Large intestine (tissue), 3 donors: ENCODE results near the gene NECTIN1. TPM values are rescaled to one million over a fixed set of nuclear protein-coding genes. Genes with fewer than 3 reads are reported as not detected.

Experiments used
- DNase-seq, 2 donors: peaks; one replicate each; pipeline versions ENCODE4 v3.0.0 to v3.0.0-alpha.2; 2013
- H3K27ac ChIP-seq: one replicate; pipeline ENCODE4 v1.5.1; 2013; ENCODE audit warnings: low read length
- H3K27me3 ChIP-seq: 2 replicates; pipeline ENCODE4 v1.6.1; 2013; ENCODE audit warnings: low read length; ENCODE audit not compliant: control insufficient read depth, insufficient read depth
- H3K36me3 ChIP-seq: 2 replicates; pipeline ENCODE4 v1.6.1; 2013; ENCODE audit warnings: low read length; ENCODE audit not compliant: control insufficient read depth, insufficient read depth
- H3K4me1 ChIP-seq: one replicate; pipeline ENCODE4 v1.6.1; 2013; ENCODE audit warnings: low read length; ENCODE audit not compliant: control insufficient read depth, insufficient read depth
- H3K4me3 ChIP-seq: one replicate; pipeline ENCODE4 v1.5.1; 2013; ENCODE audit warnings: low read length
- H3K9me3 ChIP-seq: one replicate; pipeline ENCODE4 v1.6.1; 2013; ENCODE audit warnings: mild to moderate bottlenecking, low read depth, low read length, moderate library complexity; ENCODE audit not compliant: control insufficient read depth
- WGBS: methylation state at CpG from one replicate; pipeline ENCODE4 v1.1.5; 2013; ENCODE audit warnings: low lambda C conversion rate; ENCODE audit not compliant: insufficient coverage; 5-methylcytosine and 5-hydroxymethylcytosine counted together
- polyA plus RNA-seq: library from polyadenylated mRNA; unstranded; fragments of 120-200 nt; gene quantifications from one replicate; pipeline ENCODE4 v1.2.1, GENCODE V29; 2013

The NECTIN1 gene
- polyA plus RNA-seq, 1 donor, result 35.4 TPM

GRCh38 chr11:119663279-119663678 lies 65.7 kb downstream of the NECTIN1 start:
- no peak for DNase-seq
- Histone ChIP-seq H3K9me3 (peaks cover 8% of the 10 kb centered on the region), H3K36me3 (peaks cover 8% of the 10 kb centered on the region), H3K4me1 (peaks cover 9% of the 10 kb centered on the region), H3K4me3 (no peak overlapping the region), H3K27ac (no peak overlapping the region), H3K27me3 (no peaks in the 10 kb centered on the region)
- WGBS, result no CpG with 5 or more reads among the region's 4 CpGs

DNA sequence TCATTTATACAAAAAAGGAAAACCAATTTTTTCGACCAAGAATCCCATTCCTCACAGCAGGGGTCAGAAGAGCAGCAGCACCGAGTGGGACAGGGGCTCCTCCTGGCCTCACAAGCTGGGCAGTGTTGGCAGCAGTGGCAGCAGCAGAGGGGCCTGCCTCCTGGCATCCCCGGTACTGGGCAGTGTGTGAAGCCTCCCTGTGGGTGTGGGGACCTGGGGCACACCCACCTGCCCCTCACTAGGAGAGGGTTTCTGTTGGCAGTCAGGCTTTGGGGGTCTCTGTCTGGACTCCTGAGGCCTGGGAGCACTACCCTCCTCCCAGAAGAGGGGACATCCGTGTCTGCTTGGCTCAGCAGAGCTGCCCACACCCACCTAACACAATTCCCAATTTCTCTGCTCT lies 67.8 kb downstream of the NECTIN1 start:
- H3K27ac ChIP-seq, result no peak overlapping the region
- H3K4me3 ChIP-seq, result no peak overlapping the region
- no peak for DNase-seq
- peaks cover 9% of the 10 kb centered on the region for H3K4me1 ChIP-seq
- no CpG with 5 or more reads among the region's 4 CpGs for WGBS
- peaks cover 2% of the 10 kb centered on the region for H3K27me3 ChIP-seq
- peaks cover 8% of the 10 kb centered on the region for H3K36me3 ChIP-seq
- peaks cover 8% of the 10 kb centered on the region for H3K9me3 ChIP-seq

DNA sequence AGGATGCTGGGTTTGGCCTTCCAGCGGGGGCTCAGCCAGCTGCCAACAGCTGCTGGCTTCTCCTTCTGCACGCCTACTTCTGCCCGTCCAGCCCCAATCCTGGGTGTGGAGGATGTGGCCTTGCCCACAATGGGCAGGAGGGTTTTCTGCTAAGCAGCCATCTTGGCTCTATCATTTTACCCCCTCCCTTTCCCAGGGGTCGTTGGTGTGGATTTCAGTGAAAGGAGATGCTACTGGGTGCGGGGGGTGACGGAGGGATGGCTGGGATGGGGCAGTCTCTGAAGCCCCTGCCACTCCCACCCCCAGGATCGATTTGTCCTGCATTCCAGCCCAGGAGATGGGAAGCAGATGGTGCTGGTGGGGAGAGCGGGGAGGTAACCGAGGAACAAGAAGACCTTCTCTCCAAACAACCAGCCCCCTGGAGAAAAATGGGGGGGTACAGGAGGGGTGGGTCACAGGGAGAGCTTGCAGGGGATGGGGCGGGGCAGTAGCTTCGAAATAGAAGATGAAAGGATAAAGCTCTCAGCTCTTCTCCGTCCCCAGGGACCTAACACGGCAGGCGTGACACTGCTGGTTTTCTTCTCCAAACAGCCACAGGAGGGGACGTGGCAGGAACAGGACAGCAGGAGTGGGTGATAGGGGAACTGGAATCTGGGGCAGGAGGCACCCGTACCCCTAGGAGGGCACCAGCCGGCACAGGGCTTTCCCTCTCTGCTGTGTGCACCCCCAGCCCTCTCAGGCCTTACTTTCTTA lies 68.9 kb downstream of the NECTIN1 start:
- Histone ChIP-seq H3K36me3 (peaks cover 4% of the 10 kb centered on the region), H3K9me3 (peaks cover 8% of the 10 kb centered on the region), H3K27ac (no peak overlapping the region), H3K4me3 (no peak overlapping the region), H3K4me1 (peaks cover 9% of the 10 kb centered on the region), H3K27me3 (peaks cover 4% of the 10 kb centered on the region)
- no peak for DNase-seq
- WGBS, result no CpG with 5 or more reads among the region's 17 CpGs

DNA sequence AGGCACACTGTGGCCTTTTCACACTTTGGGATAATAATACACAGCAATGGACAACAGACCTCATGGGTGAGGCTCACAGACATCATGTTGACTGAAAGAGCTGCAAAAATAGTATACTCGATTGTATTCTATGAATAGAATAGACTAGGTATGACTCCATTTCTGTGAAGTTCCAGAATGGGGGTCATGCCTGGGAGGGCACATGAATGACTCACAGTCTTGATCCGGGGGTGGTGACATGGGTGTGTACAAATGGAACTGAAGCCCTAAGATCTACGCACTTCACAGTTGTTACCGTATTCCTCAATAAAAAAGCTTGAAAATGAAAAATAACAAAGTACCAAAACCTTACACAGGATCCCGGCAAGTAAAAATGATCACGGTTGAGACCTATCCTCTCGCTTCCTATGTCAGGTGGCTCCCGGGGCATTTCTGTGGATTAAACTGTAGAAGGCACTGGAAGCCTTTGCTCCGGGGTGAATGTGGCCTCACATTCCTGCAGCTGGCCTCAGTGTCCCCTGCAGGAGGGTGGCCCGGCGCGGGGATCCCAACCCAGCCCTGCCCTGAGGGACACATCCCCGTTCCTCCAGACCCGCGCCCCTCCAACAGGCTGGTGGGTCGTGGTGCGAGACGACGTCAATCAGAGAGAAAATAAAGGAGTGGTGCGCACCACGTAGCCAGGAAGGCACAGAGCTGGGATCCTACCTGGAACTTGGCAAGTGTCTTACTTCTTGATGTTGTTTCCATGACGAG lies 75.9 kb downstream of the NECTIN1 start:
- Histone ChIP-seq H3K4me1 (no peaks in the 10 kb centered on the region), H3K4me3 (no peak overlapping the region), H3K27ac (no peak overlapping the region), H3K9me3 (no peaks in the 10 kb centered on the region), H3K36me3 (no peaks in the 10 kb centered on the region), H3K27me3 (peaks cover 6% of the 10 kb centered on the region)
- DNase-seq, result no peak
- no CpG with 5 or more reads among the region's 22 CpGs for WGBS

DNA sequence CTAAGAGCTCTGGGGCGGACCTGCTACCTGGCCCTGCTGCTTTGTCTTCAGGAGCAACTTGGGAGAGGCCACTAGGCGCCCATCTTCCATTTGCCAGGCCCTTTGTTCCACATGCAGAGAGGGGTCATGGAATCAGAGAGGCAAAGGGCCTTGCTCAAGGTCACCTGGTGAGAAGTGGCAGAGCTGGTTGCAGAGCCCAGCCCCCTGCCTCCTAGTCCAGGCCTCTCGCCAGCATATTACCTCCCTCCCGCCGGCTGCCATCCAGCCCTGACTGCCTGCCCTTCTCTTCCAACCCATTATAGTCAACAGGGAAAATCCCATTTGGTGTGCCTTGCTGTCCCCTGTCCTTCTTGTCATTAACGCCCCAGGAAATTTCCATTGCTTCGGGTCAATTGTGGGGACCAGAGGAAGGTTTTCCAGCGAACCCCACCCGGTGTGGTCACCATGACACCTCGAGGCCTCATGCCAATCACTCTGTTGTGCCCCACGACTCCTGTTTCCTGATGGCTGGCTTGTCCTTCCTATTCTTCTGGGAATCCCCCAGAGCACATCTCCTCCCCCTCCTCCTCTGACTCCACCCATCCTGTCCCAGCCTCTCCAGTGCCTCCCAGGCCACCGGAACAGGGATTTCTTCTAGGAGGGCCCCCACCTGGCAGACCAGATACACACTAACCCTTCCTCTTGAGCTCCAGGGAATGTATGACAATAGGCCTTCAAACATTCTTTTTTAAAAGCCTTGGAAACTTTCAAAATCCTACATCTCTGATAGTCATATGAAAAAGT lies 77.0 kb downstream of the NECTIN1 start:
- no peaks in the 10 kb centered on the region for H3K4me1 ChIP-seq
- H3K4me3 ChIP-seq, result no peak overlapping the region
- H3K27me3 ChIP-seq, result peaks cover 6% of the 10 kb centered on the region
- no peaks in the 10 kb centered on the region for H3K36me3 ChIP-seq
- no peaks in the 10 kb centered on the region for H3K9me3 ChIP-seq
- no peak for DNase-seq
- no CpG with 5 or more reads among the region's 12 CpGs for WGBS
- no peak overlapping the region for H3K27ac ChIP-seq

DNA sequence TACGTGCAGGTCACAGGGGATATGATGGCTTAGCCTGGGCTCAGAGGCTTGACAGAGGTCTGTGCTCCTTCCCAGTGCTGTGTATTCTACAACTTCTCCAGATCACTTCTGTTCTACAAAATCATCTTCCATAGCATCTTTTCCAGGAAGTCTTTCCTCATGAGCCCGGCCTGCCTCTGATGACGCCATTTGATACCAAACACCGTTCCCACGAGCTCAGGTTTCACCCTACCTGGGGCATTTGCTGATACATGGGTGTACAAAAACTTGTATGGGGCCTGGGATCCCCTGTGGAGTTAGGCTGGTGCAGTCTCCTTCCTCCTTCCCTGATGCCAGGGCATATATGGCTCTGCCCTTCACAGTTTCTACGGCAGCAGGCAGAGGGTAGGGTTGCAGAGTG lies 78.7 kb downstream of the NECTIN1 start:
- DNase-seq, result no peak
- Histone ChIP-seq H3K4me1 (no peaks in the 10 kb centered on the region), H3K36me3 (no peaks in the 10 kb centered on the region), H3K4me3 (no peak overlapping the region), H3K27ac (no peak overlapping the region), H3K27me3 (peaks cover 2% of the 10 kb centered on the region), H3K9me3 (no peaks in the 10 kb centered on the region)
- WGBS, result no CpG with 5 or more reads among the region's 6 CpGs

DNA sequence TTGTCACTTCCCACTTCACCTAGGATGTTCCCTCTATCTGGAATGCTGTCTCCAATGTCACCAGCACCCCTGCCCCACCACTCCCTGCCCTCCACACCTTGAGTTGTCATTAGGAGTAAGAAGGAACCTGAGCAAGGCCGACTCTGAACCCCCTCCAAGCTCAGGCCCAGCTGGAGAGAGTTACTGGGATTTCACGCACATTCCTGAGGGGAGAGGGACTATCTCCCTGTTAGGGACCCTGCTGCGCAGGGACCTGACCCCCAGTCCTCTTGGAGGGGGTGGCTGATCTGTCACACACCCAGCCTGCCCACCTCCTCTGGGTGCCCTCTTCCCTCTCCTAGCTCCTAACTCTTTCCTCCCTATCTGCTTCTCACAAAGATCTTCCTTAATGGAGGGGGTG lies 81.7 kb downstream of the NECTIN1 start:
- H3K4me3 ChIP-seq, result no peak overlapping the region
- DNase-seq, result no peak
- no peaks in the 10 kb centered on the region for H3K9me3 ChIP-seq
- no peaks in the 10 kb centered on the region for H3K4me1 ChIP-seq
- no peaks in the 10 kb centered on the region for H3K36me3 ChIP-seq
- no CpG with 5 or more reads among the region's 3 CpGs for WGBS
- peaks cover 2% of the 10 kb centered on the region for H3K27me3 ChIP-seq
- no peak overlapping the region for H3K27ac ChIP-seq

GRCh38 chr11:119645018-119645417 lies 84.0 kb downstream of the NECTIN1 start:
- WGBS, result no CpG with 5 or more reads among the region's 5 CpGs
- no peak for DNase-seq
- Histone ChIP-seq H3K4me1 (no peaks in the 10 kb centered on the region), H3K27ac (no peak overlapping the region), H3K4me3 (no peak overlapping the region), H3K9me3 (no peaks in the 10 kb centered on the region), H3K27me3 (no peaks in the 10 kb centered on the region), H3K36me3 (no peaks in the 10 kb centered on the region)

DNA sequence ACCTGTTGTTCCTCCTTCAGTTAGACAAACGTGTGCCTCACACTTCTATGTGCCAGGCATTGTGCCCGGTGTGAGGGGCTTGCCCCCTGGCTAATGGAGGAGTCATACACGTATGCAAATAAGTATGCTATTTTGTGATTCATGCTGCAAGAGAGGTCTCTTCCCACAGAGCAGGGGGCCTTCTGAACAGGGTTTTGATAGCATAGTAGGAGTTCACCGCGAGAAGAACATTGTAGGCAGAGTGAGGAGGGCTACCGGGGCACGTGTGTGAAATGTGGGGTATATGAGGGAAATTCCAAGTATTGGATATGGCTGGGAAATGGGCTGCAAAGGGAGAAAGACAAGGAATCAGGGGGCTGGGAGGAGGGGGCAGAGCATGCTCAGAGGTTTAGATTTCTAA lies 84.5 kb downstream of the NECTIN1 start:
- no peak overlapping the region for H3K27ac ChIP-seq
- H3K4me3 ChIP-seq, result no peak overlapping the region
- H3K4me1 ChIP-seq, result no peaks in the 10 kb centered on the region
- WGBS, result no CpG with 5 or more reads among the region's 7 CpGs
- no peaks in the 10 kb centered on the region for H3K9me3 ChIP-seq
- no peaks in the 10 kb centered on the region for H3K36me3 ChIP-seq
- no peak for DNase-seq
- no peaks in the 10 kb centered on the region for H3K27me3 ChIP-seq

DNA sequence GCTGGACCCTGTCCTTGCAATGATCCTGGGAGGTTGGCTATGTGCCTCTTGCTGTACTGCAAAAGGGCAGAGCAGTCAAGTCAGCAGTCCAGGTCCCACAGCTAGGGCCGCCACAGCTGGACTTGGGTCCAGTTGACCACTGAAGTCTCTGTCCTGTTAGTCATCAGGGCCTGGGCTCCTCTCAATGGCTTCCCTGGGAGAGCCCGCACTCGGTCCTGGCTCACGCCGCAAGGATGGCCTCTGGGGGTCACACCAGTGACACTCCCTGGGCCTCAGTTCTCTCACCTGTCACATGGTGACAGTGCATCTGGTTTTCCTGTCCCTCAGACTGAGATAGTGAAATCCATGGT lies 85.1 kb downstream of the NECTIN1 start:
- H3K27me3 ChIP-seq, result no peaks in the 10 kb centered on the region
- no peaks in the 10 kb centered on the region for H3K9me3 ChIP-seq
- no peak overlapping the region for H3K4me3 ChIP-seq
- DNase-seq, result no peak
- no peaks in the 10 kb centered on the region for H3K4me1 ChIP-seq
- no peaks in the 10 kb centered on the region for H3K36me3 ChIP-seq
- no peak overlapping the region for H3K27ac ChIP-seq
- no CpG with 5 or more reads among the region's 5 CpGs for WGBS
